Heart right ventricle (tissue), 16 donors: ENCODE measurements around the gene VANGL1. TPM values are rescaled to one million over a fixed set of nuclear protein-coding genes. Genes with fewer than 3 reads are reported as not detected.

Experiments
- ATAC-seq, 8 donors: fragments of 200-7000 bp; cut with Tn5 transposase; one replicate each; pipeline ENCODE4 v1.9.1; 2020; ENCODE audit warnings: mild to moderate bottlenecking in 8 of 8, moderate library complexity in 8 of 8, moderate number of reproducible peaks in 1 of 8
- DNase-seq, 2 donors: peaks; one replicate each; pipeline ENCODE4 v3.0.0-alpha.2; 2020
- H3K27ac ChIP-seq, 10 donors: fragments of 200-600 bp; sonication (generic) in 2 of 10; one replicate each; pipeline versions ENCODE4 v1.5.0 to v1.8.0; 2020 to 2022; ENCODE audit warnings: mild to moderate bottlenecking in 3 of 10
- H3K27me3 ChIP-seq, 7 donors: fragments of 200-600 bp; one replicate each; pipeline ENCODE4 v1.8.0; 2021 to 2022; ENCODE audit warnings: mild to moderate bottlenecking in 2 of 7
- H3K36me3 ChIP-seq, 9 donors: fragments of 200-600 bp; sonication (generic) in 1 of 9; one replicate each; pipeline versions ENCODE4 v1.5.0 to v1.8.0; 2020 to 2022; ENCODE audit warnings: mild to moderate bottlenecking in 2 of 9
- H3K4me1 ChIP-seq, 9 donors: fragments of 200-600 bp; sonication (generic) in 1 of 9; one replicate each; pipeline versions ENCODE4 v1.5.0 to v1.8.0; 2020 to 2022; ENCODE audit warnings: mild to moderate bottlenecking in 4 of 9
- H3K4me3 ChIP-seq, 10 donors: fragments of 200-600 bp; sonication (generic) in 2 of 10; one replicate each; pipeline versions ENCODE4 v1.5.0 to v1.8.0; 2020 to 2022; ENCODE audit warnings: mild to moderate bottlenecking in 7 of 10, moderate library complexity in 2 of 10
- H3K9me3 ChIP-seq, 11 donors: fragments of 200-600 bp in 10 of 11; sonication (generic) in 2 of 11; one replicate each; pipeline versions ENCODE4 v1.5.0 to v1.8.0; 2013 to 2022; ENCODE audit warnings: mild to moderate bottlenecking in 2 of 11, control low read depth in 1 of 11, moderate library complexity in 1 of 11
- CTCF ChIP-seq, 9 donors: fragments of 200-600 bp; sonication (generic) in 2 of 9; IDR thresholded peaks; one replicate each; pipeline versions ENCODE4 v1.5.0 to v1.8.0; 2021 to 2022; ENCODE audit warnings: antibody characterized with exemption in 9 of 9, mild to moderate bottlenecking in 5 of 9, moderate library complexity in 1 of 9
- WGBS, 2 donors: extraction: QIAGEN DNeasy Blood & Tissue Kit; methylation state at CpG; one replicate each; pipeline ENCODE4 v1.1.7; 2013; ENCODE audit warnings: inconsistent platforms in 1 of 2; 5-methylcytosine and 5-hydroxymethylcytosine counted together
- intact Hi-C, 10 donors: fragments of 100-400 bp; cut with DNase I; formaldehyde crosslinking; loops; one replicate each; pipeline versions ENCODE4 v1.11.1 to v1.14.2; 2022
- polyA plus RNA-seq, 2 donors: library from polyadenylated mRNA; stranded (reverse); fragments of 200-250 nt; gene quantifications; one replicate each; pipeline ENCODE4 v1.2.3, GENCODE V29; 2013
- total RNA-seq, 10 donors: library from RNA; stranded (reverse); fragmentation: NEBNext Ultra II Directional in 3 of 10; extraction: Animal tissue kit (Norgen Biotek cat#: 25700) in 3 of 10; gene quantifications; one replicate each; pipeline versions ENCODE4 v1.2.1 to v1.2.4, GENCODE V29; 2021 to 2023
- donor health status: Arrhythmogenic right ventricular cardiomyopathy.
- donor health status: ischemic (EF 13 %, LVEDD 7.1; RV severe dilation, severe dysfunction).
- donor health status: healthy with polysubstance abuse.
- donor health status: DM: no; HTN: yes; CAD: no.
- donor health status: DM: no; HTN: no; CAD: no.
- donor health status: ischemic (EF 25% LVEDD 6.9; RV normal size, moderate dysfunction).
- donor health status: ischemic (EF 25% LVEDD 5.7; RV mildly dilated, moderate dysfunction).
- donor health status: healthy.
- donor health status: DM: yes; HTN: yes; CAD: no.
- donor health status: Ischemic cardiomyopathy.
- donor health status: ischemic (EF 35%, LVEDD 5.7; RV mildly dilated, moderate dysfunction).
- donor health status: nonischemic (EF 11% LVEDD 7.7; RV severe dilation, severe dysfunction).
- donor health status: DM: yes; HTN: yes; CAD: no.
- donor health status: PGD.
- donor health status: ischemic (EF 29% LVEDD 5.4; RV normal size, mild dysfunction).
- donor health status: nonischemic (EF 23%, LVEDD 6.1; RV moderate dilation, normal function).

Gene VANGL1
- total and polyA plus RNA-seq, 12 donors: 1.7 to 9.8 (median 6.9) TPM

GRCh38 chr1:115706587-115707425, 65.0 kb downstream of the VANGL1 start:
- intact Hi-C loops: loop anchor here in 8 of 10 donors (2.0 to 10.0 kb wide), 7 partner anchors 40 to 100 kb away; partner anchors contain the start of genes VANGL1 (in 2 of the 8) and CASQ2 (in 1 of the 8)
- peaks cover 0 to 23% (median 0%) of the 10 kb centered on the region in 9 donors for H3K36me3 ChIP-seq
- no peaks in the 10 kb centered on the region for H3K27me3 ChIP-seq
- no peak for DNase-seq
- no peaks in the 10 kb centered on the region for H3K9me3 ChIP-seq
- peak overlapping the region in 3 of 10 donors; percentile 20 to 39 (median 35) for H3K27ac ChIP-seq
- H3K4me1 ChIP-seq: peaks cover 0 to 85% (median 40%) of the 10 kb centered on the region in 9 donors
- WGBS, 2 donors: 38 to 45% methylated on average over 8 of the region's 8 CpGs
- peak; percentile 63 to 83 (median 78) for TF ChIP-seq CTCF (IDR thresholded peaks at IDR 0.05)
- ATAC-seq: peak in 7 of 8 donors; percentile 23 to 58 (median 43)
- no peak overlapping the region for H3K4me3 ChIP-seq

- WGBS, 2 donors: 45 to 46% methylated on average over 9 of the region's 9 CpGs
- H3K27me3 ChIP-seq: no peaks in the 10 kb centered on the region
- H3K27ac ChIP-seq: peak overlapping the region in 2 of 10 donors; percentile 1 to 41
- H3K4me3 ChIP-seq: no peak overlapping the region
- intact Hi-C loops: loop anchor here in 2 of 10 donors (5.0 kb wide), 2 partner anchors 51 to 56 kb away; partner anchors contain the start of gene CASQ2 (in 1 of the 2)
- DNase-seq (no peak), ATAC-seq (peak in 7 of 8 donors; percentile 19 to 50 (median 37))
- H3K9me3 ChIP-seq: no peaks in the 10 kb centered on the region
- peaks cover 0 to 57% (median 22%) of the 10 kb centered on the region in 9 donors for H3K4me1 ChIP-seq
- TF ChIP-seq CTCF (IDR thresholded peaks at IDR 0.05): no peak
- H3K36me3 ChIP-seq: peaks cover 0 to 12% (median 0%) of the 10 kb centered on the region in 9 donors
These were observed 69.3 kb downstream of the VANGL1 start for GRCh38 chr1:115710859-115711624.

GRCh38 chr1:115712911-115713609, 71.3 kb downstream of the VANGL1 start:
- no peak for DNase-seq
- no peak for TF ChIP-seq CTCF (IDR thresholded peaks at IDR 0.05)
- H3K36me3 ChIP-seq: peaks cover 0 to 27% (median 0%) of the 10 kb centered on the region in 9 donors
- H3K9me3 ChIP-seq: no peaks in the 10 kb centered on the region
- 70 to 75% methylated on average over 10 of the region's 10 CpGs for WGBS, 2 donors
- no peak overlapping the region for H3K4me3 ChIP-seq
- intact Hi-C loops: loop anchor here in 2 of 10 donors (5.0 kb wide), 2 partner anchors 49 to 54 kb away; partner anchors contain the start of gene CASQ2 (in 1 of the 2)
- peaks cover 0 to 38% (median 9%) of the 10 kb centered on the region in 9 donors for H3K4me1 ChIP-seq
- peak overlapping the region in 1 of 10 donors; percentile 10 for H3K27ac ChIP-seq
- no peaks in the 10 kb centered on the region for H3K27me3 ChIP-seq
- peak in 6 of 8 donors; percentile 17 to 39 (median 23) for ATAC-seq
